ENCODE results near the gene KIF3B. TPM values are rescaled to one million over a fixed set of nuclear protein-coding genes. Genes with fewer than 3 reads are reported as not detected.
A peak's percentile ranks its signal among the peaks of the same experiment; 100 is the strongest.
"Not testable (repeated sequence)": the region's sequence is repeated elsewhere in the genome, so short reads cannot be mapped to it uniquely, and the experiment has no call there.

KIF3B gene
- polyA plus RNA-seq, 4 donors: 16.2 to 62.0 (median 26.5) TPM

DNA sequence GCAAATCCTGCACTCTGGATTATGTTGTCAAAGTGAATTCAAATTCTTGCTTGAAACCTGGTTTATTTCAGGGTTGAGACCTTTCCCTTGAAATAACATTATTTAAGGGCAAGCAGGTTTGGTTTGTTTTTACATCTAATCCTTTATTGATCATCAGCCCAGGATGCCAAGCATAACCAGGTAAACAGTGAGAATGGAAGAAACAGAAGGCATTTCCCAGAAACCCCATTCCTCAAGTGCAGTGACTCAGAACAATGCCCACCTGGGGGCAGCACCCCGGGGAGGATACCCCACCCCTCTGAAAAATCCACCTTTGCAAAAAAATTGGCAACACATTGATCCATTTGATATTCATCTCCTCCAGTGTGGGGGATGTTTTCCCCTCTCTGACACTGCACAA lies 37.2 kb upstream of the KIF3B start:
- H3K4me1 ChIP-seq (ENCODE audit: control insufficient read depth in 3 of 3, insufficient read depth in 2 of 3, low read depth in 1 of 3, low read length in 2 of 3): peaks cover 3 to 59% (median 6%) of the 10 kb centered on the region in 3 donors
- no peak overlapping the region for H3K4me3 ChIP-seq (ENCODE audit: low read depth in 1 of 3, low read length in 3 of 3)
- FAIRE-seq: no peak
- 6 to 11% (median 10%) methylated on average over 1 of the region's 1 CpG for WGBS, 3 donors
- DNase-seq: no peak
- peaks cover 0 to 33% (median under 1%) of the 10 kb centered on the region in 3 donors for H3K36me3 ChIP-seq (ENCODE audit: control insufficient read depth in 3 of 3, insufficient read depth in 2 of 3, low read depth in 1 of 3, low read length in 3 of 3)
- H3K9me3 ChIP-seq (ENCODE audit: control insufficient read depth in 2 of 2, insufficient read depth in 1 of 2, low read depth in 1 of 2, low read length in 1 of 2): no peaks in the 10 kb centered on the region
- no peak overlapping the region for H3K27ac ChIP-seq (ENCODE audit: low read depth in 1 of 3, low read length in 2 of 3)
- no peaks in the 10 kb centered on the region for H3K27me3 ChIP-seq (ENCODE audit: control insufficient read depth in 3 of 3, insufficient read depth in 3 of 3, low read length in 3 of 3)

DNA sequence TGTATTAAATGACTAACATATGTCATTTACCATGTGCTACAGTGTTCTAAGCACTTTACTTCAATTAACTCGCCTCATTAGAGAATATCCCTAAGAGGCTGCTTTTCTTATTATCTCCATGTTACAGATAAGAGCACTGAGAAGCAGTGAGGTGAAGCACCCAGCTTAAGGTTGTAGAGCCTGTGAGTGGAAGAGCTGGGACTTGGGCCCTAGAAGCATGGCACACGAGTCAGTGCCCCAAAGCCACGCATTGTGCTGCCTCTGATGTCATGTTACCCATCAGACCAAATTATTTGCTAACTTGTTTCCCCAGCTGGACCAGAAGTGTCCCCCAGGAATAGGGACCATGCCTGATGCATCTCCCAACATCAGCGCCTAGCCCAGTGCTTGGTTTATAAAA lies 35.6 kb upstream of the KIF3B start:
- no peak overlapping the region for H3K4me3 ChIP-seq (ENCODE audit: low read depth in 1 of 3, low read length in 3 of 3)
- no peaks in the 10 kb centered on the region for H3K27me3 ChIP-seq (ENCODE audit: control insufficient read depth in 3 of 3, insufficient read depth in 3 of 3, low read length in 3 of 3)
- H3K27ac ChIP-seq (ENCODE audit: low read depth in 1 of 3, low read length in 2 of 3): no peak overlapping the region
- FAIRE-seq (no peak), DNase-seq (no peak)
- H3K36me3 ChIP-seq (ENCODE audit: control insufficient read depth in 3 of 3, insufficient read depth in 2 of 3, low read depth in 1 of 3, low read length in 3 of 3): peaks cover 0 to 18% (median 0%) of the 10 kb centered on the region in 3 donors
- peaks cover 0 to 42% (median 2%) of the 10 kb centered on the region in 3 donors for H3K4me1 ChIP-seq (ENCODE audit: control insufficient read depth in 3 of 3, insufficient read depth in 2 of 3, low read depth in 1 of 3, low read length in 2 of 3)
- no peaks in the 10 kb centered on the region for H3K9me3 ChIP-seq (ENCODE audit: control insufficient read depth in 2 of 2, insufficient read depth in 1 of 2, low read depth in 1 of 2, low read length in 1 of 2)
- WGBS, 3 donors: 81 to 94% (median 92%) methylated on average over 4 of the region's 4 CpGs

DNA sequence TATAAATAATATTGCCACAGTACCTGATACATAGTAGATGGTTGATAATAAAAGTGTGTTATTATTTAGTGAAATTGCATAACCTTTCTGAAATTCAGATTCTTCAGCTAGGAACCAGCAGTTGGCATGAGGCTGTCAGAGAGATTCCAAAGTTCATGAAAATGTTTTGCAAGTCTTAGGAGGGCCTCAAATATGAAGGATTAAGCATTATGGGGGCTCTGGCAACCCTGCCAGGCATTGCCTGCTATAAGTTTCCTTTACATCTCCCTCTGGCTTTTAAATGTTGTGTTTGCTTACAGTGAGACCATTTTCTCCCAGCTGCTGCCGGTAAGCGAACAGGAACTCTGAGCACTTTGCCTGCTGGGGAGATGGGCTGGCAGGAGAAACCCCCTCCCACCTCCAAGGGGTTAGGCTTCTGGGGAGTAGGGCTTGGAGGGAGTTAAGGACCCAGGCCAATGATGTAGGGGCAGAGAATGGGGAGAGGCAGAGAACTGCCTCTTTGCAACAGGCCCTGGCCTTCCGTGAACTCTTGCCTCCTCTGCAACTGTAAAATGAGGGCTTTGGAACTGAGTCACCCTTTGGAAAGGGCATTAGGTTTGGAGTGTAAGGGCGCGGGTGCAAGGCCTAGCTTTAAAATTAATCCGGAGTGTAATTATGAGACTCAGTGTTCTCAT lies 33.2 kb upstream of the KIF3B start:
- H3K4me3 ChIP-seq (ENCODE audit: low read depth in 1 of 3, low read length in 3 of 3): no peak overlapping the region
- WGBS, 3 donors: 46 to 76% (median 69%) methylated on average over 6 of the region's 6 CpGs
- DNase-seq: no peak
- no peaks in the 10 kb centered on the region for H3K9me3 ChIP-seq (ENCODE audit: control insufficient read depth in 2 of 2, insufficient read depth in 1 of 2, low read depth in 1 of 2, low read length in 1 of 2)
- H3K36me3 ChIP-seq (ENCODE audit: control insufficient read depth in 3 of 3, insufficient read depth in 2 of 3, low read depth in 1 of 3, low read length in 3 of 3): no peaks in the 10 kb centered on the region
- H3K4me1 ChIP-seq (ENCODE audit: control insufficient read depth in 3 of 3, insufficient read depth in 2 of 3, low read depth in 1 of 3, low read length in 2 of 3): peaks cover 0 to 36% (median 2%) of the 10 kb centered on the region in 3 donors
- no peaks in the 10 kb centered on the region for H3K27me3 ChIP-seq (ENCODE audit: control insufficient read depth in 3 of 3, insufficient read depth in 3 of 3, low read length in 3 of 3)
- peak overlapping the region in 1 of 3 donors; percentile 49 for H3K27ac ChIP-seq (ENCODE audit: low read depth in 1 of 3, low read length in 2 of 3)
- FAIRE-seq: no peak

DNA sequence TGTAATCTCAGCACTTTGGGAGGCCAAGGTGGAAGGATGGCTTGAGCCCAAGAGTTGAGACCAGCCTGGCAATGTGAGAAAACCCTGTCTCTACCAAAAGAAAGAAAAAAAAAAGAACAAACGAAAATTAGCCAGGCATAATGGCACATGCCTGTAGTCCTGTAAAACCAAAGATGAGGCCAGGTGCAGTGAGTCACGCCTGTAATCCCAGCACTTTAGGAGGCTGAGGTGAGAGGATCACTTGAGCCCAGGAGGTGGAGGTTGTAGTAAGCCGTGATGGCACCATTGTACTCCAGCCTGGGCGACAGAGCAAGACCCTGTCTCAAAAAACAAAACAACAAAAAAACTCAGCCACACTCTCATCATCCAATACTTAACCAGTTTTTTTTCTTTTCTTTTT lies 32.5 kb upstream of the KIF3B start:
- no peaks in the 10 kb centered on the region for H3K9me3 ChIP-seq (ENCODE audit: control insufficient read depth in 2 of 2, insufficient read depth in 1 of 2, low read depth in 1 of 2, low read length in 1 of 2)
- H3K36me3 ChIP-seq (ENCODE audit: control insufficient read depth in 3 of 3, insufficient read depth in 2 of 3, low read depth in 1 of 3, low read length in 3 of 3): no peaks in the 10 kb centered on the region
- peaks cover 0 to 36% (median 2%) of the 10 kb centered on the region in 3 donors for H3K4me1 ChIP-seq (ENCODE audit: control insufficient read depth in 3 of 3, insufficient read depth in 2 of 3, low read depth in 1 of 3, low read length in 2 of 3)
- H3K27me3 ChIP-seq (ENCODE audit: control insufficient read depth in 3 of 3, insufficient read depth in 3 of 3, low read length in 3 of 3): no peaks in the 10 kb centered on the region
- H3K27ac ChIP-seq (ENCODE audit: low read depth in 1 of 3, low read length in 2 of 3): no peak overlapping the region
- no peak for FAIRE-seq
- DNase-seq: no peak
- H3K4me3 ChIP-seq (ENCODE audit: low read depth in 1 of 3, low read length in 3 of 3): no peak overlapping the region
- WGBS, 3 donors: 76 to 87% (median 81%) methylated on average over 4 of the region's 4 CpGs

DNA sequence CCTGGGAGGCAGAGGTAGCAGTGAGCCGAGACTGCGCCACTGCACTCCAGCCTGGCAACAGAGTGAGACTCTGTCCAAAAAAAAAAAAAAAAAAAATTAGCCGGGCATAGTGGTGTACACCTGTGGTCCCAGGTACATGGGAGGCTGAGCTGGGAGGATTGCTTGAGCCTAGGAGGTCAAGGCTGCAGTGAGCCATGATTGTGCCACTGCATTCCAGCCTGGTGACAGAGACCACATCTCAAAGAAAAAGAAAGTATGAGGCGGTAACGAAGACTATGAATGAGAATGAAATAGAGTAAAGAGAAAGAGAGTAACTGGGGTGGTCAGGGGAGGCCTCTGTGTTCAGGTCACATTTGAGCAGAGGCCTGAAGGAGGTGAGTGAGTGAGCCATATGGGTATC lies 31.2 kb upstream of the KIF3B start:
- H3K27me3 ChIP-seq (ENCODE audit: control insufficient read depth in 3 of 3, insufficient read depth in 3 of 3, low read length in 3 of 3); DNase-seq; H3K4me3 ChIP-seq (ENCODE audit: low read depth in 1 of 3, low read length in 3 of 3); FAIRE-seq; H3K27ac ChIP-seq (ENCODE audit: low read depth in 1 of 3, low read length in 2 of 3); H3K9me3 ChIP-seq (ENCODE audit: control insufficient read depth in 2 of 2, insufficient read depth in 1 of 2, low read depth in 1 of 2, low read length in 1 of 2); H3K36me3 ChIP-seq (ENCODE audit: control insufficient read depth in 3 of 3, insufficient read depth in 2 of 3, low read depth in 1 of 3, low read length in 3 of 3): not testable (repeated sequence)
- peaks cover 0 to 26% (median 2%) of the 10 kb centered on the region in 3 donors for H3K4me1 ChIP-seq (ENCODE audit: control insufficient read depth in 3 of 3, insufficient read depth in 2 of 3, low read depth in 1 of 3, low read length in 2 of 3)
- WGBS, 3 donors: 90 to 96% (median 95%) methylated on average over 5 of the region's 5 CpGs

DNA sequence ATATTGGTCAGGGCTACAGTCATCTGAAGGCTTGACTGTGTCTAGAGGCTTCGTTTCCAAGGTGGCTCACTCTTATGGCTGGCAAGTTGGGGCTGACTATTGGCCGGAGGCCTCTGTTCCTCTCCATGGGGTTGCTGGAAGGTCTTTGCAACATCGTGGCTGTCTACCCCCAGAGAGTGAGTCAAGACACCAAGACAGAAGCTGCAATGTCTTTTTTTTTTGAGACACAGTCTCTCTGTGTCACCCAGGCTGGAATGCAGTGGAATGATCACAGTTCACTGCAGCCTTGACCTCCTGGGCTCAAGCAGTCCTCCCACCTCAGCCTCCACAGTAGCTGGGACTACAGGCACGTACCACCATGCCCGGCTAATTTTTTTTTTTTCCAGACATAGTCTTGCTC lies 29.4 kb upstream of the KIF3B start:
- Histone ChIP-seq H3K4me1 (ENCODE audit: control insufficient read depth in 3 of 3, insufficient read depth in 2 of 3, low read depth in 1 of 3, low read length in 2 of 3) (peaks cover 0 to 19% (median 0%) of the 10 kb centered on the region in 3 donors), H3K27me3 (ENCODE audit: control insufficient read depth in 3 of 3, insufficient read depth in 3 of 3, low read length in 3 of 3) (no peaks in the 10 kb centered on the region), H3K36me3 (ENCODE audit: control insufficient read depth in 3 of 3, insufficient read depth in 2 of 3, low read depth in 1 of 3, low read length in 3 of 3) (no peaks in the 10 kb centered on the region), H3K9me3 (ENCODE audit: control insufficient read depth in 2 of 2, insufficient read depth in 1 of 2, low read depth in 1 of 2, low read length in 1 of 2) (no peaks in the 10 kb centered on the region), H3K27ac (ENCODE audit: low read depth in 1 of 3, low read length in 2 of 3) (no peak overlapping the region), H3K4me3 (ENCODE audit: low read depth in 1 of 3, low read length in 3 of 3) (no peak overlapping the region)
- 83 to 92% (median 87%) methylated on average over 5 of the region's 5 CpGs for WGBS, 3 donors
- DNase-seq: no peak
- FAIRE-seq: no peak

DNA sequence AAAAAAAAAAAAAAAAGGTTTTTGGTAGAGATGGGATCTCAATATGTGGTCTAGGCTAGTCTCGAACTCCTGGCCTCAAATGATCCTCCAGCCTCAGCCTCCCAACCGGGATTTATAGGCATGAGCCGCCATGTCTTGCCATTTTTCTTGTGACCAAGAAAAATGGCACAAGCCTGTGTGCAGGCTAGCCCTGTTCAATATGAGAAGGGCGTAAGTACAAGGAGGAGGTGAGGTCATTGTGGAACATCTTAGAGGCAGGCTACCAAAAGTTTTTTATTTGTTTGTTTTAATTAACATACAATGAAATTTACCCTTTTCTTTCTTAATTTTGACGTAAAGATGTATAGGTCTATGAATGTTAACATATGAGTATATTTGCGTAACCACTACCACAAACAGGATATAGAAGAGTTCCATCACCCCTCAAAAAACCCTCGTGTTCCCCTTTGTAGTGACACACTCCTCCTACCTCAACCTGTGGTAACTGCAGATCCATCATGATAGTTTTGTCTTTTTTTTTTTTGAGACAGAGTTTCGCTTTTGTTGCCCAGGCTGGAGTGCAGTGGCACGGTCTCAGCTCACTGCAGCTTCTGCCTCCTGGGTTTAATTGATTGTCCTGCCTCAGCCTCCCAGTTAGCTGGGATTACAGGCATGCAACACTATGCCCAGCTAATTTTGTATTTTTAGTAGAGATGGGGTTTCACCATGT lies 28.3 kb upstream of the KIF3B start:
- no peak overlapping the region for H3K4me3 ChIP-seq (ENCODE audit: low read depth in 1 of 3, low read length in 3 of 3)
- DNase-seq: no peak

DNA sequence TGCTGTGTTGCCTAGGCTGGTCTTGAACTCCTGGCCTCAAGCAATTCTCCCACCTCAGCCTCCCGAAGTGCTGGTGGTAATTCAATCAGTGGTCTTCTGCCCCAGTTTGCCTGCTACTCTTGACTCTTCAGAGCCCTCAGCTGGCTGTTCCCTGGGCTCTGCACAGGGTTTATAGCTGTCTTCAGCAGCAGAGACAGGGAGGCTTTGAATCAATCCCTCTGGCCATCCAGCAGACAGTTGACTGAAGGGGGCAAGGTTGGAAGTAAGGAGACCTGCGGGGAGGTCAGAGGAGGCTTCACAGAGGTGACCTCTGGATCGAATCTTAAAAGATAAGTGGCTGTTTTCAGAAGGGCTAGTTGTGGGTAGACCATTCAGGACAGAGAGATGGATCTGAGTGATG lies 26.0 kb upstream of the KIF3B start:
- H3K36me3 ChIP-seq (ENCODE audit: control insufficient read depth in 3 of 3, insufficient read depth in 2 of 3, low read depth in 1 of 3, low read length in 3 of 3): no peaks in the 10 kb centered on the region
- no peaks in the 10 kb centered on the region for H3K27me3 ChIP-seq (ENCODE audit: control insufficient read depth in 3 of 3, insufficient read depth in 3 of 3, low read length in 3 of 3)
- WGBS, 3 donors: 30 to 68% (median 66%) methylated on average over 3 of the region's 3 CpGs
- H3K4me3 ChIP-seq (ENCODE audit: low read depth in 1 of 3, low read length in 3 of 3): no peak overlapping the region
- no peak overlapping the region for H3K27ac ChIP-seq (ENCODE audit: low read depth in 1 of 3, low read length in 2 of 3)
- DNase-seq (no peak), FAIRE-seq (no peak)
- peaks cover 0 to under 1% (median 0%) of the 10 kb centered on the region in 3 donors for H3K4me1 ChIP-seq (ENCODE audit: control insufficient read depth in 3 of 3, insufficient read depth in 2 of 3, low read depth in 1 of 3, low read length in 2 of 3)
- peaks cover 0 to 5% of the 10 kb centered on the region in 2 donors for H3K9me3 ChIP-seq (ENCODE audit: control insufficient read depth in 2 of 2, insufficient read depth in 1 of 2, low read depth in 1 of 2, low read length in 1 of 2)

More for the DNA sequence above, 28.3 kb upstream of the KIF3B start:
- Histone ChIP-seq H3K9me3 (ENCODE audit: control insufficient read depth in 2 of 2, insufficient read depth in 1 of 2, low read depth in 1 of 2, low read length in 1 of 2) (peaks cover 0 to 5% of the 10 kb centered on the region in 2 donors), H3K36me3 (ENCODE audit: control insufficient read depth in 3 of 3, insufficient read depth in 2 of 3, low read depth in 1 of 3, low read length in 3 of 3) (no peaks in the 10 kb centered on the region), H3K27ac (ENCODE audit: low read depth in 1 of 3, low read length in 2 of 3) (no peak overlapping the region), H3K4me1 (ENCODE audit: control insufficient read depth in 3 of 3, insufficient read depth in 2 of 3, low read depth in 1 of 3, low read length in 2 of 3) (peaks cover 0 to 9% (median 0%) of the 10 kb centered on the region in 3 donors), H3K27me3 (ENCODE audit: control insufficient read depth in 3 of 3, insufficient read depth in 3 of 3, low read length in 3 of 3) (no peaks in the 10 kb centered on the region)
- FAIRE-seq: no peak
- 79 to 86% (median 86%) methylated on average over 9 of the region's 9 CpGs for WGBS, 3 donors

All from small intestine (tissue), 7 donors.